SK-N-SH (cell line): ENCODE data around the gene AP1B1. TPM values are rescaled to one million over a fixed set of nuclear protein-coding genes. Genes with fewer than 3 reads are reported as not detected.

ENCODE experiments used
- CTCF ChIA-PET: fragments of 300-600, 350-600 bp; formaldehyde crosslinking; extraction: SDS; loops from one replicate; lab custom pipeline; 2021; lab: Yijun Ruan, JAX
- POLR2A ChIA-PET: fragments of 350-600 bp; sonication (Branson Sonifier 250); formaldehyde crosslinking; extraction: SDS; loops from one replicate; lab custom pipeline; 2020; ENCODE audit warnings: antibody characterized with exemption, inconsistent platforms; lab: Yijun Ruan, JAX
- DNase-seq: peaks from one replicate; pipeline ENCODE4 v3.0.0; 2012
- H2AFZ ChIP-seq: fragments of 200-600 bp; sonication (generic); 2 replicates; pipeline ENCODE4 v1.8.1; 2016; ENCODE audit warnings: antibody characterized with exemption, mild to moderate bottlenecking, low read depth
- H3F3A ChIP-seq: fragments of 200-600 bp; sonication (generic); replicated peaks from 2 replicates; pipeline ENCODE3; 2016; ENCODE audit warnings: antibody characterized with exemption, mild to moderate bottlenecking; ENCODE audit not compliant: insufficient read depth
- H3K27ac ChIP-seq, 2 experiments: fragments of 200-500 bp in 1 of 2; fragments of 200-600 bp in 1 of 2; sonication (Bioruptor generic) in 1 of 2; sonication (generic), shearing (Covaris generic) in 1 of 2; 2 replicates each; pipeline versions ENCODE4 v1.5.1 to v1.6.1; 2014 to 2016; ENCODE audit warnings: low read depth in 2 of 2, inconsistent platforms in 1 of 2, low read length in 1 of 2, mild to moderate bottlenecking in 1 of 2, mixed read lengths in 1 of 2
- H3K27me3 ChIP-seq: fragments of 200-600 bp; sonication (generic), shearing (Covaris generic); 2 replicates; pipeline ENCODE4 v1.6.1; 2016; ENCODE audit warnings: mixed run types; ENCODE audit not compliant: insufficient read depth
- H3K36me3 ChIP-seq, 2 experiments: fragments of 200-500 bp in 1 of 2; fragments of 200-600 bp in 1 of 2; sonication (Bioruptor generic) in 1 of 2; sonication (generic) in 1 of 2; replicated peaks in 1 of 2; 2 replicates each; pipeline versions ENCODE3 to v1.5.1; 2014 to 2016; ENCODE audit warnings: low read length in 1 of 2, mild to moderate bottlenecking in 1 of 2; ENCODE audit not compliant: insufficient read depth in 2 of 2, control insufficient read depth in 1 of 2
- H3K4me1 ChIP-seq, 2 experiments: fragments of 200-500 bp in 1 of 2; fragments of 200-600 bp in 1 of 2; sonication (Bioruptor generic) in 1 of 2; sonication (generic), shearing (Covaris generic) in 1 of 2; 2 replicates each; pipeline versions ENCODE4 v1.5.1 to v1.6.1; 2014 to 2016; ENCODE audit warnings: low read depth in 1 of 2, low read length in 1 of 2, mixed run types in 1 of 2; ENCODE audit not compliant: insufficient read depth in 2 of 2, control insufficient read depth in 1 of 2
- H3K4me2 ChIP-seq: fragments of 200-600 bp; sonication (generic), shearing (Covaris generic); 2 replicates; pipeline ENCODE4 v1.6.1; 2017; ENCODE audit warnings: mixed run types
- H3K4me3 ChIP-seq, 2 experiments: fragments of 200-500 bp in 1 of 2; fragments of 200-600 bp in 1 of 2; sonication (Bioruptor generic) in 1 of 2; sonication (generic), shearing (Covaris generic) in 1 of 2; 2 replicates each; pipeline versions ENCODE4 v1.5.1 to v1.8.1; 2014 to 2016; ENCODE audit warnings: low read depth in 2 of 2, inconsistent platforms in 1 of 2, low read length in 1 of 2, mild to moderate bottlenecking in 1 of 2, mixed read lengths in 1 of 2, moderate library complexity in 1 of 2
- H3K79me2 ChIP-seq: fragments of 200-600 bp; sonication (generic); 2 replicates; pipeline ENCODE4 v1.8.1; 2017; ENCODE audit warnings: mild to moderate bottlenecking; ENCODE audit not compliant: insufficient read depth
- H3K9ac ChIP-seq: fragments of 200-600 bp; sonication (generic); 2 replicates; pipeline ENCODE4 v1.6.1; 2017; ENCODE audit warnings: mixed run types
- H3K9me2 ChIP-seq: fragments of 200-600 bp; sonication (generic); 2 replicates; pipeline ENCODE4 v1.6.1; 2017; ENCODE audit warnings: mixed run types
- H3K9me3 ChIP-seq: fragments of 200-600 bp; sonication (generic); 2 replicates; pipeline ENCODE4 v1.6.1; 2017; ENCODE audit warnings: mixed run types, mild to moderate bottlenecking, moderate library complexity
- H4K20me1 ChIP-seq: fragments of 200-600 bp; sonication (generic); 2 replicates; pipeline ENCODE4 v1.6.1; 2017; ENCODE audit warnings: mild to moderate bottlenecking, mixed run types; ENCODE audit not compliant: insufficient read depth
- EZH2phosphoT487 ChIP-seq: fragments of 200-600 bp; sonication (generic); IDR thresholded peaks from 2 replicates; pipeline ENCODE4 v1.6.1; 2017; ENCODE audit warnings: low read depth, mixed run types, mild to moderate bottlenecking, antibody characterized with exemption, moderate library complexity, borderline replicate concordance
- FOXM1 ChIP-seq: IDR thresholded peaks from 2 replicates; pipeline ENCODE4 v1.4.0; 2012; ENCODE audit warnings: low read depth, mild to moderate bottlenecking
- GATA2 ChIP-seq: sonication (generic); formaldehyde crosslinking; IDR thresholded peaks from 2 replicates; pipeline ENCODE4 v1.5.0; 2020; ENCODE audit warnings: mild to moderate bottlenecking, missing genetic modification reagents
- IRF3 ChIP-seq: fragments of 150-350 bp; IDR thresholded peaks from 2 replicates; pipeline ENCODE4 v1.6.1; 2016; ENCODE audit warnings: mild to moderate bottlenecking, low read depth, low read length
- MAX ChIP-seq: IDR thresholded peaks from 2 replicates; pipeline ENCODE4 v1.4.0; 2012; ENCODE audit warnings: low read depth
- MXI1 ChIP-seq: IDR thresholded peaks from 2 replicates; pipeline ENCODE4 v1.6.1; 2012; ENCODE audit warnings: mild to moderate bottlenecking, low read depth, low read length, improper control_type of control experiment
- NRF1 ChIP-seq: IDR thresholded peaks from 2 replicates; pipeline ENCODE4 v1.6.1; 2012; ENCODE audit warnings: low read depth, mild to moderate bottlenecking, low read length
- PBX3 ChIP-seq: IDR thresholded peaks from 2 replicates; pipeline ENCODE4; 2012
- RAD21 ChIP-seq: IDR thresholded peaks from 2 replicates; pipeline ENCODE4 v1.6.1; 2012; ENCODE audit warnings: mild to moderate bottlenecking, low read length
- RFX5 ChIP-seq: IDR thresholded peaks from 2 replicates; pipeline ENCODE4 v1.6.1; 2012; ENCODE audit warnings: mild to moderate bottlenecking, improper control_type of control experiment, low read length
- RXRA ChIP-seq: IDR thresholded peaks from 2 replicates; pipeline ENCODE4 v1.4.0; 2012; ENCODE audit warnings: low read depth, mild to moderate bottlenecking, borderline replicate concordance
- TAF1 ChIP-seq: IDR thresholded peaks from 2 replicates; pipeline ENCODE4 v1.6.1; 2012; ENCODE audit warnings: low read depth, mild to moderate bottlenecking, low read length, moderate library complexity, borderline replicate concordance
- TCF12 ChIP-seq: IDR thresholded peaks from 2 replicates; pipeline ENCODE4 v1.4.0; 2012
- TEAD4 ChIP-seq: IDR thresholded peaks from 2 replicates; pipeline ENCODE4 v1.4.0; 2012; ENCODE audit warnings: mild to moderate bottlenecking, borderline replicate concordance; ENCODE audit not compliant: insufficient read depth
- USF1 ChIP-seq: IDR thresholded peaks from 2 replicates; pipeline ENCODE4 v1.4.0; 2012; ENCODE audit warnings: low read depth, borderline replicate concordance
- YY1 ChIP-seq: IDR thresholded peaks from 2 replicates; pipeline ENCODE4 v1.4.0; 2012; ENCODE audit warnings: low read depth, mild to moderate bottlenecking
- ZBTB33 ChIP-seq: IDR thresholded peaks from 2 replicates; pipeline ENCODE4 v1.4.0; 2012; ENCODE audit warnings: low read depth, borderline replicate concordance
- WGBS: methylation state at CpG from one replicate; pipeline ENCODE4 v1.1.6; 2017; ENCODE audit warnings: low lambda C conversion rate; 5-methylcytosine and 5-hydroxymethylcytosine counted together
- polyA plus RNA-seq, 3 experiments: library from polyadenylated mRNA; depleted of rRNA; stranded (reverse); fragments of >200 nt; gene quantifications; 2 replicates each; pipeline ENCODE4 v1.2.3, GENCODE V29; 2012

The AP1B1 gene
- polyA plus RNA-seq, 1 of the 3 experiments (the other 2 are of a cell fraction) = 51.9 TPM

- no peaks in the 10 kb centered on the region for H3K27me3 ChIP-seq
- H3K4me3 ChIP-seq = no peak overlapping the region
- no peak overlapping the region for H3K4me2 ChIP-seq
- TF ChIP-seq RAD21 (no peak), GATA2 (no peak), NRF1 (no peak), USF1 (no peak), MAX (no peak), ZBTB33 (no peak), TEAD4 (no peak), TCF12 (no peak), IRF3 (no peak), PBX3 (no peak), RFX5 (no peak), RXRA (no peak), EZH2phosphoT487 (no peak), FOXM1 (no peak), TAF1 (no peak), MXI1 (no peak), YY1 (no peak)
- no peak for DNase-seq
- no peak overlapping the region for H3K27ac ChIP-seq
- no peaks in the 10 kb centered on the region for H3K9me2 ChIP-seq
- WGBS = 81% methylated on average over 5 of the region's 5 CpGs
- H3K9ac ChIP-seq = no peak overlapping the region
- peaks cover 73 to 98% of the 10 kb centered on the region in 2 experiments for H3K36me3 ChIP-seq
- CTCF ChIA-PET = no interaction called here
- no peaks in the 10 kb centered on the region for H3K4me1 ChIP-seq
- POLR2A ChIA-PET = no interaction called here
- H3K79me2 ChIP-seq = peaks cover 94% of the 10 kb centered on the region
- peaks cover 24% of the 10 kb centered on the region for H3F3A ChIP-seq
- H2AFZ ChIP-seq = no peak overlapping the region
- peaks cover 81% of the 10 kb centered on the region for H4K20me1 ChIP-seq
- no peaks in the 10 kb centered on the region for H3K9me3 ChIP-seq
Observed at GRCh38 chr22:29290061-29290460, 98.3 kb downstream of the AP1B1 start.
